A549 (cell line): ENCODE results near the gene AUH. TPM values are rescaled to one million over a fixed set of nuclear protein-coding genes. Genes with fewer than 3 reads are reported as not detected.

ENCODE experiments used
- ATAC-seq, 2 experiments: fragments of 200-7000 bp in 1 of 2; fragments of >200 bp in 1 of 2; cut with Nextera tagmentation in 1 of 2; cut with Tn5 transposase in 1 of 2; 3 replicates each; pipeline versions ENCODE4 v1.8.0 to v1.9.1; 2018 to 2020; ENCODE audit warnings: mild to moderate bottlenecking in 1 of 2, moderate library complexity in 1 of 2
- CTCF ChIA-PET: fragments of 300-600 bp; sonication (Branson Sonifier 250); formaldehyde crosslinking; extraction: SDS; loops from one replicate; lab custom pipeline; 2021; ENCODE audit warnings: antibody characterized with exemption, inconsistent platforms; lab: Yijun Ruan, JAX
- POLR2A ChIA-PET: fragments of 350-600 bp; formaldehyde crosslinking; extraction: SDS; loops from one replicate; lab custom pipeline; 2021; ENCODE audit warnings: antibody characterized with exemption, inconsistent platforms; lab: Yijun Ruan, JAX
- DNase-seq, 2 experiments: peaks; one replicate each; pipeline versions ENCODE4 v3.0.0 to v3.0.0-alpha.2; 2011 to 2016; ENCODE audit warnings: low read depth in 1 of 2, low spot score in 1 of 2
- FAIRE-seq: peaks from 2 replicates; lab custom pipeline; 2011; peaks lifted over from hg19 to GRCh38; lab: Jason Lieb, UNC
- H3K27ac ChIP-seq, 2 experiments: fragments of >200 bp; sonication (Bioruptor Twin); formaldehyde crosslinking; 3 replicates each; pipeline ENCODE4 v1.5.1; 2016 to 2017
- H3K4me1 ChIP-seq: fragments of >200 bp; sonication (Bioruptor Twin); formaldehyde crosslinking; 3 replicates; pipeline ENCODE4 v1.6.1; 2016
- H3K4me2 ChIP-seq: fragments of >200 bp; sonication (Bioruptor Twin); formaldehyde crosslinking; 3 replicates; pipeline ENCODE4 v1.6.1; 2016
- H3K4me3 ChIP-seq: fragments of >200 bp; sonication (Bioruptor Twin); formaldehyde crosslinking; 3 replicates; pipeline ENCODE4 v1.5.1; 2016
- H3K9me3 ChIP-seq: fragments of >200 bp; sonication (Bioruptor Twin); formaldehyde crosslinking; 3 replicates; pipeline ENCODE4 v1.6.1; 2016
- CBX8 ChIP-seq: fragments of 200-600 bp; sonication (generic); IDR thresholded peaks from 2 replicates; pipeline ENCODE4 v1.6.1; 2016
- CHD4 ChIP-seq: fragments of 200-600 bp; sonication (generic); IDR thresholded peaks from 2 replicates; pipeline ENCODE4 v1.6.1; 2016; ENCODE audit warnings: antibody characterized with exemption, mild to moderate bottlenecking, borderline replicate concordance
- EHF ChIP-seq: fragments of 250-450 bp; sonication (Bioruptor Pico); IDR thresholded peaks from 2 replicates; pipeline ENCODE4 v1.5.0; 2020; ENCODE audit warnings: mild to moderate bottlenecking
- FOSB ChIP-seq: fragments of 250-450 bp; sonication (Bioruptor Pico); IDR thresholded peaks from 2 replicates; pipeline ENCODE4 v1.5.0; 2020; ENCODE audit warnings: mild to moderate bottlenecking, moderate library complexity
- FOSL2 ChIP-seq, 2 experiments: fragments of 450-650 bp in 1 of 2; fragments of >200 bp in 1 of 2; sonication (Bioruptor Twin) in 1 of 2; formaldehyde crosslinking; IDR thresholded peaks; 2 replicates each; pipeline versions ENCODE4 v1.5.0 to v1.6.1; 2016 to 2020; ENCODE audit warnings: mild to moderate bottlenecking in 1 of 2, moderate library complexity in 1 of 2
- FOXS1 ChIP-seq: fragments of 250-450 bp; sonication (Bioruptor Pico); IDR thresholded peaks from 2 replicates; pipeline ENCODE4 v1.5.0; 2020; ENCODE audit warnings: mild to moderate bottlenecking, moderate library complexity
- GATA3 ChIP-seq: IDR thresholded peaks from 2 replicates; pipeline ENCODE4 v1.6.1; 2012; ENCODE audit warnings: borderline replicate concordance
- HOXB13 ChIP-seq: fragments of 250-450 bp; sonication (Bioruptor Pico); IDR thresholded peaks from 2 replicates; pipeline ENCODE4 v1.5.0; 2020; ENCODE audit warnings: low read depth, mild to moderate bottlenecking, moderate library complexity
- KDM1A ChIP-seq: fragments of 200-600 bp; sonication (generic); IDR thresholded peaks from 2 replicates; pipeline ENCODE4 v1.6.1; 2016; ENCODE audit warnings: low read depth, mild to moderate bottlenecking
- MAFK ChIP-seq: fragments of 450-650 bp; IDR thresholded peaks from 2 replicates; pipeline ENCODE4 v1.6.1; 2014; ENCODE audit not compliant: partially characterized antibody
- NPAS2 ChIP-seq: fragments of 250-450 bp; sonication (Bioruptor Pico); IDR thresholded peaks from 2 replicates; pipeline ENCODE4 v1.8.0; 2022; ENCODE audit warnings: mild to moderate bottlenecking, moderate library complexity, borderline replicate concordance
- PHF8 ChIP-seq: fragments of 200-600 bp; sonication (generic); IDR thresholded peaks from 2 replicates; pipeline ENCODE4 v1.6.1; 2016; ENCODE audit warnings: low read depth, mild to moderate bottlenecking, antibody characterized with exemption, moderate library complexity, borderline replicate concordance
- RAD21 ChIP-seq, 2 experiments: fragments of >200 bp in 1 of 2; sonication (Bioruptor Twin) in 1 of 2; formaldehyde crosslinking in 1 of 2; IDR thresholded peaks in 1 of 2; conservative IDR thresholded peaks in 1 of 2; 2 replicates in 1 of 2; 3 replicates in 1 of 2; pipeline ENCODE4 v1.6.1; 2012 to 2018; ENCODE audit warnings: inconsistent platforms in 1 of 2
- RARB ChIP-seq: fragments of 250-450 bp; sonication (Bioruptor Pico); IDR thresholded peaks from 2 replicates; pipeline ENCODE4 v1.8.0; 2021; ENCODE audit warnings: mild to moderate bottlenecking, moderate library complexity
- RCOR1 ChIP-seq: fragments of 150-350 bp; IDR thresholded peaks from 2 replicates; pipeline ENCODE4 v1.6.1; 2014; ENCODE audit warnings: antibody characterized with exemption, low read length, low read depth
- RFX5 ChIP-seq: fragments of 450-650 bp; IDR thresholded peaks from 2 replicates; pipeline ENCODE4 v1.7.1; 2014; ENCODE audit warnings: antibody characterized with exemption, mild to moderate bottlenecking, moderate library complexity
- SMC3 ChIP-seq: fragments of >200 bp; sonication (Bioruptor Twin); formaldehyde crosslinking; IDR thresholded peaks from 3 replicates; pipeline ENCODE4 v1.6.1; 2018; ENCODE audit warnings: inconsistent platforms
- ZC3H11A ChIP-seq: fragments of 450-650 bp; IDR thresholded peaks from 2 replicates; pipeline ENCODE4 v1.6.1; 2014; ENCODE audit warnings: antibody characterized with exemption, mild to moderate bottlenecking
- ZNF302 ChIP-seq: fragments of 250-450 bp; sonication (Bioruptor Pico); IDR thresholded peaks from 2 replicates; pipeline ENCODE4 v1.9.0; 2021; ENCODE audit warnings: inconsistent platforms, mild to moderate bottlenecking, moderate library complexity
- ZSCAN20 ChIP-seq: fragments of 250-450 bp; sonication (Bioruptor Pico); IDR thresholded peaks from 2 replicates; pipeline ENCODE4 v1.8.0; 2022; ENCODE audit warnings: mild to moderate bottlenecking, moderate library complexity
- WGBS: methylation state at CpG from one replicate; pipeline ENCODE4 v1.1.6; 2017; ENCODE audit errors: missing lambda C conversion rate; 5-methylcytosine and 5-hydroxymethylcytosine counted together
- polyA plus RNA-seq, 4 experiments: library from polyadenylated mRNA; depleted of rRNA in 3 of 4; stranded (reverse); fragments of >200 nt; fragmentation: RNase III in 1 of 4; extraction: RNeasy Plus Mini Kit Qiagen cat#74134 plus additional on column Dnase treatment in 1 of 4; gene quantifications; 2 replicates in 3 of 4; 3 replicates in 1 of 4; pipeline ENCODE4 v1.2.3, GENCODE V29; 2011 to 2017
- TF ChIP-seq, protein P1 (sequence below): fragments of >200 bp; sonication (Bioruptor Twin); formaldehyde crosslinking; IDR thresholded peaks from 2 replicates; pipeline ENCODE4 v1.6.1; 2016
- TF ChIP-seq, protein P2 (sequence below): fragments of 150-350 bp; IDR thresholded peaks from 2 replicates; pipeline ENCODE4 v1.6.1; 2014; ENCODE audit warnings: low read depth, mild to moderate bottlenecking, low read length
- TF ChIP-seq, protein P3 (sequence below): IDR thresholded peaks from 2 replicates; pipeline ENCODE4 v1.6.1; 2012
- TF ChIP-seq, protein P4 (sequence below): fragments of 250-450 bp; sonication (Bioruptor Pico); IDR thresholded peaks from 2 replicates; pipeline ENCODE4 v1.5.0; 2021; ENCODE audit warnings: mild to moderate bottlenecking, moderate library complexity, borderline replicate concordance
- TF ChIP-seq, protein P5 (sequence below): fragments of 200-600 bp; sonication (generic); IDR thresholded peaks from 2 replicates; pipeline ENCODE4 v1.6.1; 2016; ENCODE audit warnings: antibody characterized with exemption, mild to moderate bottlenecking, moderate library complexity

Gene AUH
- polyA plus RNA-seq, 2 of the 4 experiments (the other 2 are of a cell fraction) = 11.1 to 15.9 TPM

DNA sequence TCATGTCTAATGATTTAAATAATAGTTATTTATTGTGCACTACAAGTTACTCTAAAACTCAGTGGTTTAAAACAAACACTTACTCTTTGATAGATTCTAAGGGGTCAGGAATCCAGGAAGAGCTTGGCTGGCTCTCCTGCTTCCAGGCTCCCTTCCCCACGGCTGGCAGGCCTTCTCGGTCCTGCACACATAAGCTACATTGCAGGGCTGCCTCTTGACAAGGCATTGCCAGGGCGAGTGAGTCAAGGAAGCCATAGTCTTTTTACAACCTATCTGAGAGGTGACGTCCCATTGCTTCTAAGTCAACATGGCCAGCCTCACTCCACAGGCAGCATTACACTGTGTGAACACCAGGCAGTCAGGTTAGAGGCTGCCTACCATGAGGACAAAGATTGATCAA lies 119.8 kb downstream of the AUH start:
- TF ChIP-seq EHF (no peak), RCOR1 (no peak), CHD4 (no peak), CBX8 (no peak), RFX5 (no peak), GATA3 (no peak), ZC3H11A (no peak)
- DNase-seq = no peak
- Histone ChIP-seq H3K27ac (no peak overlapping the region), H3K4me3 (no peak overlapping the region), H3K4me2 (no peak overlapping the region), H3K9me3 (no peaks in the 10 kb centered on the region), H3K4me1 (peaks cover 14% of the 10 kb centered on the region)
- 82% methylated on average over 4 of the region's 4 CpGs for WGBS
- ChIA-PET CTCF (interaction anchor here (0.5 kb wide), 1 partner anchor 73 kb away, joined by 3 read pairs; no protein-coding TSS in a partner anchor), POLR2A (no interaction called here)
- FAIRE-seq = no peak
- ATAC-seq = no peak

DNA sequence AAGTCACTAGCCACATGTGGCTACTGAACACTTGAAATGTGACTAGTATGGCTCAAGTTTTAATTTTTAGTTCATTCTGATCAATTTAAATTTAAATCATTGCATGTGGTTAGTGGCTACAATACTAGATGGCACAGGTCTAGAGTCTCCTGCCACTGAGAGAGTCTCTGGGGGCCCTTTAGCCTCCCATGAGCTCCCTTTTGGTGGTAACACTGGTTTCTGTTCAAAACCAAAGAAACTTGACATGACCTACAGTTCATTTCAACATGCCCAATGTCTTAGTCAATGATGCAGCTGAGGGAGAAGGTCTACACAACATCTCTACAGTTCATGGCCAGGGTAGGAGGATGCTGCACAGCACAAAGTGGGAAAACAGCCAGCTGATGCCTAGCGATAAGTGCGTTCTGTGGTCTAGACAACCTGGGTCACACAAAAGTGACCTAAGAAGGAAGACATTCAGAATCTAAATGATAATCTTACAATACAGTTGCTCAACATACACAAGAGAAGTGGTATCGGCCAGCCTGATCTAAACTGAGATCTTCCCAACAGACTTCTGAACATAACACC lies 121.0 kb downstream of the AUH start:
- DNase-seq = no peak
- no peak for ATAC-seq
- TF ChIP-seq RAD21 (conservative IDR thresholded peaks at IDR 0.05 in 1 of 2, IDR thresholded peaks at IDR 0.05 in 1 of 2) = no peak
- TF ChIP-seq ZC3H11A = no peak
- TF ChIP-seq, protein P1, sequence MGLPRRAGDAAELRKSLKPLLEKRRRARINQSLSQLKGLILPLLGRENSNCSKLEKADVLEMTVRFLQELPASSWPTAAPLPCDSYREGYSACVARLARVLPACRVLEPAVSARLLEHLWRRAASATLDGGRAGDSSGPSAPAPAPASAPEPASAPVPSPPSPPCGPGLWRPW = no peak
- TF ChIP-seq, protein P2, sequence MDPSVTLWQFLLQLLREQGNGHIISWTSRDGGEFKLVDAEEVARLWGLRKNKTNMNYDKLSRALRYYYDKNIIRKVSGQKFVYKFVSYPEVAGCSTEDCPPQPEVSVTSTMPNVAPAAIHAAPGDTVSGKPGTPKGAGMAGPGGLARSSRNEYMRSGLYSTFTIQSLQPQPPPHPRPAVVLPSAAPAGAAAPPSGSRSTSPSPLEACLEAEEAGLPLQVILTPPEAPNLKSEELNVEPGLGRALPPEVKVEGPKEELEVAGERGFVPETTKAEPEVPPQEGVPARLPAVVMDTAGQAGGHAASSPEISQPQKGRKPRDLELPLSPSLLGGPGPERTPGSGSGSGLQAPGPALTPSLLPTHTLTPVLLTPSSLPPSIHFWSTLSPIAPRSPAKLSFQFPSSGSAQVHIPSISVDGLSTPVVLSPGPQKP = no peak
- no peak for TF ChIP-seq ZSCAN20 (CRISPR knock-in tag)
- TF ChIP-seq MAFK = no peak
- H3K9me3 ChIP-seq = no peaks in the 10 kb centered on the region
- H3K4me3 ChIP-seq = no peak overlapping the region
- no peak overlapping the region for H3K27ac ChIP-seq
- FAIRE-seq = no peak
- H3K4me1 ChIP-seq = peaks cover 4% of the 10 kb centered on the region
- H3K4me2 ChIP-seq = no peak overlapping the region
- WGBS = 87% methylated on average over 3 of the region's 3 CpGs
- ChIA-PET CTCF (no interaction called here), POLR2A (no interaction called here)

DNA sequence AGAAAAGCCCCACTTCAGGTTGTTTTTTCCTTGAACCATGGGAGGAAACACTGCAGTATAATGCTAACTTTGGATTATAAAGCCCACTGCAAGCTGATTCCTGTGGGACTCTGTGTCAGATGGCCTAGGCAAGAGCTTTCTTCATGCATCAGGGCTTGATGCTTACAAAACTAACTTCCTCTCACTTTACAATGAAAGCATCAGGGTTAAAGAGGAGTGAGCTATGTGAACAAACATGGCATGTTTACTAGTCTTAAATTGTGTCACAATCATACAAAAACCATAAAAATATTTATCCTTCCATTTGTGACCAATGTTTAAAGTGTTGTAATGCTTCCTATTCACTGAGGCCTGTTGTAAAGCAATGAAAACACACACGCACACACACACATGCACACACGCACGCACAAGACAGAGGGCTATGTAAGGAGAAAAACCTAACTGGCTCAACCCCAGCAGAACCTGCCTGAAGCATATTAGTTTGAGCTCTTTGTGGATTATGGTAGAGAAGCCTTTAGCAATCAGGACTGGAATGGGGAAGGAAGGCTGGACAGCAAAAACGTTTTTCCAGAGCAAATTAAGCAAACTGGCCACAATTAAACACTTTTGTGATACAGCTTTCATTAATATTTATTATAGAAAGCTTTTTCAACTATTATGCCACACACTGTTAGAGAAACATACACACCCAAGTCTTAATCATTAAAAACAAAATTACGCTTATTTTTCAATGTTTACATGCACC lies 122.2 kb downstream of the AUH start:
- no peak for DNase-seq
- ATAC-seq = no peak
- H3K4me2 ChIP-seq = no peak overlapping the region
- H3K4me1 ChIP-seq = no peaks in the 10 kb centered on the region
- no peak overlapping the region for H3K27ac ChIP-seq
- FAIRE-seq = no peak
- ChIA-PET CTCF (interaction anchor here (0.7 to 1.6 kb wide), 4 partner anchors 9 to 150 kb away, joined by 3 to 4 read pairs (median 3); no protein-coding TSS in a partner anchor), POLR2A (no interaction called here)
- H3K9me3 ChIP-seq = no peaks in the 10 kb centered on the region
- H3K4me3 ChIP-seq = no peak overlapping the region
- WGBS = 74% methylated on average over 5 of the region's 5 CpGs
- no peak for TF ChIP-seq PHF8
- TF ChIP-seq ZNF302 (CRISPR knock-in tag) = no peak
- TF ChIP-seq, protein P3, sequence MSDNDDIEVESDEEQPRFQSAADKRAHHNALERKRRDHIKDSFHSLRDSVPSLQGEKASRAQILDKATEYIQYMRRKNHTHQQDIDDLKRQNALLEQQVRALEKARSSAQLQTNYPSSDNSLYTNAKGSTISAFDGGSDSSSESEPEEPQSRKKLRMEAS = no peak
- TF ChIP-seq, protein P1 = no peak
- no peak for TF ChIP-seq FOSL2 (IDR thresholded peaks at IDR 0.05)
- no peak for TF ChIP-seq FOSL2 (CRISPR knock-in tag; IDR thresholded peaks at IDR 0.05)
- no peak for TF ChIP-seq NPAS2 (CRISPR knock-in tag)
- TF ChIP-seq, protein P4, sequence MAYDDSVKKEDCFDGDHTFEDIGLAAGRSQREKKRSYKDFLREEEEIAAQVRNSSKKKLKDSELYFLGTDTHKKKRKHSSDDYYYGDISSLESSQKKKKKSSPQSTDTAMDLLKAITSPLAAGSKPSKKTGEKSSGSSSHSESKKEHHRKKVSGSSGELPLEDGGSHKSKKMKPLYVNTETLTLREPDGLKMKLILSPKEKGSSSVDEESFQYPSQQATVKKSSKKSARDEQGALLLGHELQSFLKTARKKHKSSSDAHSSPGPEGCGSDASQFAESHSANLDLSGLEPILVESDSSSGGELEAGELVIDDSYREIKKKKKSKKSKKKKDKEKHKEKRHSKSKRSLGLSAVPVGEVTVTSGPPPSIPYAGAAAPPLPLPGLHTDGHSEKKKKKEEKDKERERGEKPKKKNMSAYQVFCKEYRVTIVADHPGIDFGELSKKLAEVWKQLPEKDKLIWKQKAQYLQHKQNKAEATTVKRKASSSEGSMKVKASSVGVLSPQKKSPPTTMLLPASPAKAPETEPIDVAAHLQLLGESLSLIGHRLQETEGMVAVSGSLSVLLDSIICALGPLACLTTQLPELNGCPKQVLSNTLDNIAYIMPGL (CRISPR knock-in tag) = no peak
- TF ChIP-seq FOXS1 (CRISPR knock-in tag) = no peak
- no peak for TF ChIP-seq SMC3
- TF ChIP-seq FOSB (CRISPR knock-in tag) = no peak
- no peak for TF ChIP-seq RARB
- TF ChIP-seq EHF = no peak
- TF ChIP-seq MAFK = no peak
- no peak for TF ChIP-seq HOXB13 (CRISPR knock-in tag)
- no peak for TF ChIP-seq KDM1A
- TF ChIP-seq, protein P5, sequence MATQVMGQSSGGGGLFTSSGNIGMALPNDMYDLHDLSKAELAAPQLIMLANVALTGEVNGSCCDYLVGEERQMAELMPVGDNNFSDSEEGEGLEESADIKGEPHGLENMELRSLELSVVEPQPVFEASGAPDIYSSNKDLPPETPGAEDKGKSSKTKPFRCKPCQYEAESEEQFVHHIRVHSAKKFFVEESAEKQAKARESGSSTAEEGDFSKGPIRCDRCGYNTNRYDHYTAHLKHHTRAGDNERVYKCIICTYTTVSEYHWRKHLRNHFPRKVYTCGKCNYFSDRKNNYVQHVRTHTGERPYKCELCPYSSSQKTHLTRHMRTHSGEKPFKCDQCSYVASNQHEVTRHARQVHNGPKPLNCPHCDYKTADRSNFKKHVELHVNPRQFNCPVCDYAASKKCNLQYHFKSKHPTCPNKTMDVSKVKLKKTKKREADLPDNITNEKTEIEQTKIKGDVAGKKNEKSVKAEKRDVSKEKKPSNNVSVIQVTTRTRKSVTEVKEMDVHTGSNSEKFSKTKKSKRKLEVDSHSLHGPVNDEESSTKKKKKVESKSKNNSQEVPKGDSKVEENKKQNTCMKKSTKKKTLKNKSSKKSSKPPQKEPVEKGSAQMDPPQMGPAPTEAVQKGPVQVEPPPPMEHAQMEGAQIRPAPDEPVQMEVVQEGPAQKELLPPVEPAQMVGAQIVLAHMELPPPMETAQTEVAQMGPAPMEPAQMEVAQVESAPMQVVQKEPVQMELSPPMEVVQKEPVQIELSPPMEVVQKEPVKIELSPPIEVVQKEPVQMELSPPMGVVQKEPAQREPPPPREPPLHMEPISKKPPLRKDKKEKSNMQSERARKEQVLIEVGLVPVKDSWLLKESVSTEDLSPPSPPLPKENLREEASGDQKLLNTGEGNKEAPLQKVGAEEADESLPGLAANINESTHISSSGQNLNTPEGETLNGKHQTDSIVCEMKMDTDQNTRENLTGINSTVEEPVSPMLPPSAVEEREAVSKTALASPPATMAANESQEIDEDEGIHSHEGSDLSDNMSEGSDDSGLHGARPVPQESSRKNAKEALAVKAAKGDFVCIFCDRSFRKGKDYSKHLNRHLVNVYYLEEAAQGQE = no peak
